ENCODE measurements around the gene WDR55. TPM values are rescaled to one million over a fixed set of nuclear protein-coding genes. Genes with fewer than 3 reads are reported as not detected.
"Not testable (repeated sequence)": the region's sequence is repeated elsewhere in the genome, so short reads cannot be mapped to it uniquely, and the experiment has no call there.

Gene WDR55
- total RNA-seq, 1 donor from 2014 or later: 28.3 TPM

GRCh38 chr5:140707812-140708211, 43.1 kb downstream of the WDR55 start:
- Mint-ChIP-seq H3K4me1 (ENCODE audit: unreplicated experiment) (peaks cover 16% of the 10 kb centered on the region), H3K36me3 (ENCODE audit: unreplicated experiment) (peaks cover 28% of the 10 kb centered on the region), H3K27me3 (ENCODE audit: unreplicated experiment) (no peaks in the 10 kb centered on the region), H3K9me3 (ENCODE audit: unreplicated experiment) (no peaks in the 10 kb centered on the region), H3K4me3 (ENCODE audit: unreplicated experiment) (no peak overlapping the region), H3K27ac (ENCODE audit: unreplicated experiment) (no peak overlapping the region)
- no peak for DNase-seq (ENCODE audit: extremely low spot score, unreplicated experiment)
- no peak for TF ChIP-seq CTCF (IDR thresholded peaks at IDR 0.05)

DNA sequence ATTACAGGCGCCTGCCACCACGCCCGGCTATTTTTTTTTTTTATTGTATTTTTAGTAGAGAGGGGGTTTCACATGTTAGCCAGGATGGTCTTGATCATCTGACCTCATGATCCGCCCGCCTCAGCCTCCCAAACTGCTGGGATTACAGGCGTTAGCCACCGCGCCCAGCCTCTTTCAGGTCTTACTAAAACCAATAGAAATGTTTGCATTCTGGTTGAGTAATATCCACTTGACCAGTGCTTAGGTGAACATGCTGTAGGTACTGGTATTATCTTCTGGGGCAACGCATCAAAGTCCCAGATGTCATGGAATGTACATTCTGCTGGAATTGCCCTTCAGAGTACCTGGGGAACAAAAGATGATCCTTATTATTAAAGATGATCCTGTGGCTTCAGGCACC, 44.1 kb downstream of the WDR55 start:
- Mint-ChIP-seq H3K4me1 (ENCODE audit: unreplicated experiment) (peaks cover 19% of the 10 kb centered on the region), H3K36me3 (ENCODE audit: unreplicated experiment) (peaks cover 23% of the 10 kb centered on the region)
- DNase-seq (ENCODE audit: extremely low spot score, unreplicated experiment); H3K4me3 Mint-ChIP-seq (ENCODE audit: unreplicated experiment); H3K9me3 Mint-ChIP-seq (ENCODE audit: unreplicated experiment); H3K27ac Mint-ChIP-seq (ENCODE audit: unreplicated experiment); H3K27me3 Mint-ChIP-seq (ENCODE audit: unreplicated experiment): not testable (repeated sequence)

DNA sequence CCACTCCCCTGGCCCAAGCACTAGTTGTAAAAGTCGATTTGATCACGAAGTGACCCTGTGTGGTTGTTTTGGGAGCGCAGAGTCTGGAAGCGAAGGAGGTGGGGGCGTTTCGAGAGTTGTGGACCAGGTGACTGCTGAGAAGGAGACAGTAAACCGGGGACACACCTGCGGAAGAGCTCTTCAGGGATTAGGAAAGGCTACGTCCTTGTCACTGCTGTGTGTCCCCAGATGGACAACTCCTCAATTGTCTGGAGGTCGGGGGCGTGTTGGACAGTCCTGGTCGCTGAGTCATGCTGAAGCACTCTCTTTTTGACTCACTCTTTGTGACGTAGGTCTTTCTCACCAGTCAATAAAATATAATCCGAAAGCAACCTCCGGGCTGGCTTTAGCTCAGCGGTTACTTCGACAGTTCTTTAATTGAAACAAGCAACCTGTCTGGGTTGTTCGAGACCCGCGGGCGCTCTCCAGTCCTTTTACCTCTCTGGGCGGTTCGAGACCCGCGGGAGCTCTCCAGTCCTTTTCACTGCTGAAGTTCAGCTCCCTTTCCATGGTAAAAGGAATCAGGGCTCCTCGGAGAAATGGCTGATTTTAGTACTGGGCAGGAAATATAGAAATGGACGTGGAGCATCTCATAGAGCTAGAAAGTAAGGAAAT, 46.3 kb downstream of the WDR55 start:
- peak overlapping the region; percentile 98 for H3K27ac Mint-ChIP-seq (ENCODE audit: unreplicated experiment)
- TF ChIP-seq CTCF (IDR thresholded peaks at IDR 0.05): no peak
- H3K4me3 Mint-ChIP-seq (ENCODE audit: unreplicated experiment): peak overlapping the region; percentile 82
- no peaks in the 10 kb centered on the region for H3K9me3 Mint-ChIP-seq (ENCODE audit: unreplicated experiment)
- peaks cover 19% of the 10 kb centered on the region for H3K4me1 Mint-ChIP-seq (ENCODE audit: unreplicated experiment)
- H3K27me3 Mint-ChIP-seq (ENCODE audit: unreplicated experiment): no peaks in the 10 kb centered on the region
- H3K36me3 Mint-ChIP-seq (ENCODE audit: unreplicated experiment): peaks cover 7% of the 10 kb centered on the region
- peak; percentile 97 for DNase-seq (ENCODE audit: extremely low spot score, unreplicated experiment)

GRCh38 chr5:140711794-140712193, 47.1 kb downstream of the WDR55 start:
- Mint-ChIP-seq H3K4me1 (ENCODE audit: unreplicated experiment) (peaks cover 19% of the 10 kb centered on the region), H3K4me3 (ENCODE audit: unreplicated experiment) (peak overlapping the region; percentile 82), H3K36me3 (ENCODE audit: unreplicated experiment) (no peaks in the 10 kb centered on the region), H3K27ac (ENCODE audit: unreplicated experiment) (peak overlapping the region; percentile 98), H3K27me3 (ENCODE audit: unreplicated experiment) (no peaks in the 10 kb centered on the region), H3K9me3 (ENCODE audit: unreplicated experiment) (no peaks in the 10 kb centered on the region)
- no peak for DNase-seq (ENCODE audit: extremely low spot score, unreplicated experiment)
- TF ChIP-seq CTCF (IDR thresholded peaks at IDR 0.05): no peak

DNA sequence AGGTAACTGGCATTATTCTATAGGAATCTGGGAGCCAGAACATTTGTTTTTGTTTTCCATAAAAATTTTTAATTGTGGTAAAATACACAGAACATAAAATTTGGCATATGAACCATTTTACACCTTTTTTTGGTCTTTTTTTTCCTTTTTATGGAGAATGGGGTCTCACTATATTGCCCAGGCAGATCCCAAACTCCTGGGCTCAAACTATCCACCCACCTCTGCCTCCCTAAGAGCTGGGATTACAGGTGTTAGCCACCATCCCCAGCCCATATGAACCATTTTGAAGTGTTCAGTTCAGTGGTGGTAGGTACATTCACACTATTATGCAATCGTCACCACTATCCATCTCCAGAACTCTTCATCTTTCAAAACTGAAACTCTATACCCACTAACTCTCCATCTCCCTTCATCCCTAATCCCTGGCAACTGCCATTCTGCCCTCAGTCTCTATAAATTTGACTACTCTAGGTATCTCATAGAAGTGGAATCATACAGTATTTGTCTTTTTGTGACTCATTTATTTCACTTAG, 48.9 kb downstream of the WDR55 start:
- DNase-seq (ENCODE audit: extremely low spot score, unreplicated experiment): no peak
- Mint-ChIP-seq H3K4me3 (ENCODE audit: unreplicated experiment) (no peak overlapping the region), H3K27ac (ENCODE audit: unreplicated experiment) (no peak overlapping the region), H3K4me1 (ENCODE audit: unreplicated experiment) (peaks cover 24% of the 10 kb centered on the region), H3K36me3 (ENCODE audit: unreplicated experiment) (no peaks in the 10 kb centered on the region), H3K9me3 (ENCODE audit: unreplicated experiment) (no peaks in the 10 kb centered on the region), H3K27me3 (ENCODE audit: unreplicated experiment) (no peaks in the 10 kb centered on the region)
- no peak for TF ChIP-seq CTCF (IDR thresholded peaks at IDR 0.05)

DNA sequence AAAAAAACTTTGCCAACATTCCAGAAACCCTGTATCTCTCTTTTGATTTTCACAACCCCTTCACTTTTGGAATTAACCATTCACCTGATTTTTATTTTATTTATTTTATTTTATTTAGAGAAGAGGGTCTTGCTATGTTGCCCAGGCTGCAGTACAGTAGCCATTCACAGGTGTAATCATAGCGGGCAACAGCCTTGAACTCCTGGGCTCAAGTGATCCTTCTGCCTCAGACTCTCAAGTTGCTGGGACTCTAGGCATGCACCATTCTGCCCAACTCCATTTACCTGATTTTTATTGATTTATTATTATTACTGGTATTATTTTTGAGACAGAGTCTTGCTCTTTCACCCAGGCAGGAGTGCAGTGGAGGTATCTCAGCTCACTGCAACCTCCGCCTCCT, 51.5 kb downstream of the WDR55 start:
- peaks cover 23% of the 10 kb centered on the region for H3K4me1 Mint-ChIP-seq (ENCODE audit: unreplicated experiment)
- not testable (repeated sequence) for DNase-seq (ENCODE audit: extremely low spot score, unreplicated experiment); H3K36me3 Mint-ChIP-seq (ENCODE audit: unreplicated experiment); H3K27ac Mint-ChIP-seq (ENCODE audit: unreplicated experiment); H3K9me3 Mint-ChIP-seq (ENCODE audit: unreplicated experiment); H3K4me3 Mint-ChIP-seq (ENCODE audit: unreplicated experiment); H3K27me3 Mint-ChIP-seq (ENCODE audit: unreplicated experiment)

All from osteocyte (in vitro differentiated cells).